NB4 (cell line): Measurements from ENCODE around the gene CDC25C.

ENCODE experiments used
- DNase-seq: peaks from one replicate; pipeline ENCODE4 v3.0.0; 2010; ENCODE audit warnings: low read depth
- H3K4me3 ChIP-seq: one replicate; pipeline ENCODE4 v1.5.1; 2011; ENCODE audit warnings: mild to moderate bottlenecking, low read depth, low read length, moderate library complexity
- CTCF ChIP-seq: IDR thresholded peaks from one replicate; pipeline ENCODE4 v1.5.1; 2012; ENCODE audit warnings: low read depth, low read length
- MAX ChIP-seq: IDR thresholded peaks from 2 replicates; pipeline ENCODE4 v1.6.1; 2011; ENCODE audit warnings: low read depth, low read length
- MYC ChIP-seq: IDR thresholded peaks from 2 replicates; pipeline ENCODE4 v1.6.1; 2011; ENCODE audit warnings: low read depth, low read length
- POLR2A ChIP-seq: IDR thresholded peaks from 2 replicates; pipeline ENCODE4 v1.6.1; 2011; ENCODE audit warnings: mild to moderate bottlenecking; ENCODE audit not compliant: insufficient read length; ENCODE audit errors: extremely low read depth

Gene CDC25C

GRCh38 chr5:138282920-138283742, 48.5 kb downstream of the CDC25C start:
- H3K4me3 ChIP-seq: no peak overlapping the region
- peak; percentile 63 for TF ChIP-seq CTCF
- TF ChIP-seq POLR2A: no peak
- TF ChIP-seq MYC: peak; percentile 83
- TF ChIP-seq MAX: peak; percentile 96
- peak; percentile 71 for DNase-seq

DNA sequence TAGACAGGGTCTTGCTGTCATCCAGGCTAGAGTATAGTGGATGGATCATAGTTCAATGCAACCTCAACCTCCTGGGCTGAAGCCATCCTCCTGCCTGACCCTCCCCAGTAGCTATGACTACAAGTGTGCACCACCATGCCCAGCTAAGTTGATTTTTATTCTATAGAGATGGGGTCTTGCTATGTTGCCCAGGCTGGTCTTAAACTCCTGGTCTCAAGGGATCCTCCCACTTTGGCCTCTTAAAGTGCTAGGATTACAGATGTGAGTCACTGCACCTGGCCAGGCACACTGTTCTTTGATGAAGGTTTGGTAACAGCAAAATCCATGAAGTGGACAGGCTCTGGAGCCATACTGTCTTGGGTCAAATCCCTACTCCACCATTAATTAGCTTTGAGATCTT, 50.7 kb downstream of the CDC25C start:
- no peak overlapping the region for H3K4me3 ChIP-seq
- TF ChIP-seq POLR2A: no peak
- no peak for TF ChIP-seq MAX
- TF ChIP-seq MYC: no peak
- TF ChIP-seq CTCF: no peak
- no peak for DNase-seq

- TF ChIP-seq MYC: no peak
- TF ChIP-seq MAX: no peak
- TF ChIP-seq POLR2A: no peak
- TF ChIP-seq CTCF: no peak
- H3K4me3 ChIP-seq: no peak overlapping the region
- peak; percentile 12 for DNase-seq
Measured at GRCh38 chr5:138276402-138277054, 55.1 kb downstream of the CDC25C start.

GRCh38 chr5:138275895-138276294, 55.7 kb downstream of the CDC25C start:
- DNase-seq: no peak
- TF ChIP-seq CTCF (no peak), MAX (no peak), MYC (no peak), POLR2A (no peak)

DNA sequence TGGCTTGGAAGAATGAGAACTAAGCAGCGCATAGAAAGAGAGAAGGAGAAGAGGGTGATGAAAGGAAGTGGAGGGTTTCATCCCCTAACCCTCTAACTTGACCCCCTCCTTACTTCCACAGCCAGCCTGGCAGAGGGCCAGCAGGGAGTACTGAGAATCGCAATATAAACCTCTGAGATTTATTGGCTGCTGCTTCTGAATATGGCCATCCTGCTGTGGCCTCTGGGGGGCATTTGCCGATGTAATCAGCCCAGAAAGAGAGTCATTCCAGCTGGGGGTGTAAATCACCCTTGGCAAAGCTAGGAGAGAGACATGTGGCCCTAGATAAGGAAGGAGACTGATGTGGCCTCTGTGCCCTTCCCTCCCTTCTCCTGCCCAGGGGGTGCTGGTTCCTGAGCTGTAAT, 56.2 kb downstream of the CDC25C start:
- TF ChIP-seq MAX (no peak), CTCF (no peak), MYC (no peak), POLR2A (no peak)
- H3K4me3 ChIP-seq: no peak overlapping the region
- DNase-seq: peak; percentile 10

More at GRCh38 chr5:138275895-138276294, 55.7 kb downstream of the CDC25C start:
- H3K4me3 ChIP-seq: no peak overlapping the region
